K562 (cell line): ENCODE measurements around the gene CD52. TPM values are rescaled to one million over a fixed set of nuclear protein-coding genes. Genes with fewer than 3 reads are reported as not detected.

Experiments
- E2F4 ChIP-seq: sonication (generic); formaldehyde crosslinking; IDR thresholded peaks from 2 replicates; pipeline ENCODE4 v1.8.0; 2022; ENCODE audit warnings: mild to moderate bottlenecking, low read depth, missing genetic modification reagents
- EWSR1 ChIP-seq: fragments of 450-650 bp; IDR thresholded peaks from 2 replicates; pipeline ENCODE4 v1.6.1; 2018; ENCODE audit warnings: borderline replicate concordance, mild to moderate bottlenecking, low read depth, moderate library complexity; ENCODE audit not compliant: partially characterized antibody
- KDM2B ChIP-seq: fragments of 250-450 bp; sonication (Bioruptor Pico); IDR thresholded peaks from 2 replicates; pipeline ENCODE4 v1.8.0; 2021; ENCODE audit warnings: mild to moderate bottlenecking, moderate library complexity
- MLLT1 ChIP-seq, 2 experiments: fragments of 450-650 bp; IDR thresholded peaks; 2 replicates each; pipeline ENCODE4 v1.6.1; 2016
- NBN ChIP-seq: fragments of 450-650 bp; IDR thresholded peaks from 2 replicates; pipeline ENCODE4 v1.6.1; 2016; ENCODE audit warnings: low read depth, mild to moderate bottlenecking
- RB1 ChIP-seq: fragments of 450-650 bp; IDR thresholded peaks from 2 replicates; pipeline ENCODE4 v1.6.1; 2017; ENCODE audit warnings: low read depth, mild to moderate bottlenecking
- RBM34 ChIP-seq: fragments of 200-400 bp; formaldehyde crosslinking; IDR thresholded peaks from 2 replicates; pipeline ENCODE4 v1.6.1; 2018; ENCODE audit warnings: low read length, borderline replicate concordance; ENCODE audit not compliant: insufficient read depth
- SFPQ ChIP-seq: fragments of 200-400 bp; formaldehyde crosslinking; IDR thresholded peaks from 2 replicates; pipeline ENCODE4 v1.6.1; 2017; ENCODE audit warnings: mild to moderate bottlenecking, low read depth, low read length, moderate library complexity
- SIRT6 ChIP-seq: IDR thresholded peaks from one replicate; pipeline ENCODE4 v1.6.1; 2012; ENCODE audit warnings: low read depth, mild to moderate bottlenecking, control low read depth, inconsistent platforms, low read length, moderate library complexity
- ZBTB12 ChIP-seq: fragments of 250-450 bp; sonication (Bioruptor Pico); IDR thresholded peaks from 2 replicates; pipeline ENCODE4 v1.4.0; 2020
- ZNF232 ChIP-seq: sonication (generic); formaldehyde crosslinking; IDR thresholded peaks from 2 replicates; pipeline ENCODE4 v1.8.0; 2022; ENCODE audit warnings: mild to moderate bottlenecking, missing genetic modification reagents
- ZNF253 ChIP-seq: fragments of 250-450 bp; sonication (Bioruptor Pico); conservative IDR thresholded peaks from 2 replicates; pipeline ENCODE4 v1.6.1; 2021; ENCODE audit warnings: mild to moderate bottlenecking
- ZNF707 ChIP-seq: fragments of 250-450 bp; sonication (Bioruptor Pico); conservative IDR thresholded peaks from 2 replicates; pipeline ENCODE4 v1.8.0; 2022; ENCODE audit warnings: inconsistent platforms, mild to moderate bottlenecking, moderate library complexity
- ZNF785 ChIP-seq: fragments of 250-450 bp; sonication (Bioruptor Pico); IDR thresholded peaks from 2 replicates; pipeline ENCODE4 v1.4.0; 2020; ENCODE audit warnings: mild to moderate bottlenecking
- ZSCAN32 ChIP-seq: fragments of 450-650 bp; formaldehyde crosslinking; IDR thresholded peaks from 2 replicates; pipeline ENCODE4 v1.4.0; 2020; ENCODE audit warnings: mild to moderate bottlenecking, moderate library complexity
- polyA plus RNA-seq, 8 experiments: library from polyadenylated mRNA; depleted of rRNA in 4 of 8; stranded (reverse) in 5 of 8; unstranded in 3 of 8; fragments of >200 nt; fragmentation: Nextera tagmentation in 2 of 8; fragmentation: Illumina TruSeq in 1 of 8; extraction: Ambion mirVana in 2 of 8; extraction: Trizol in 1 of 8; gene quantifications; 2 replicates each; pipeline versions ENCODE4 v1.2.1 to v1.2.3, GENCODE V29; 2011 to 2014; ENCODE audit warnings: inconsistent platforms in 1 of 8, missing spikeins in 1 of 8
- total RNA-seq, 7 experiments: library from RNA; depleted of rRNA in 6 of 7; stranded (reverse); fragments of >200 nt in 6 of 7; fragmentation: Illumina TruSeq in 2 of 7; extraction: Trizol in 2 of 7; gene quantifications; 2 replicates each; pipeline versions ENCODE4 v1.2.1 to v1.2.3, GENCODE V29; 2011 to 2021; ENCODE audit warnings: low replicate concordance in 1 of 7

CD52 gene
- total and polyA plus RNA-seq, 9 of the 15 experiments (the other 6 are each of a cell fraction or from before 2014, with no cell fraction given): 34.9 to 488 (median 173) TPM

- TF ChIP-seq MLLT1 (IDR thresholded peaks at IDR 0.05): no peak; a peak in 1 of 4 replicates
- peak; percentile 67; the same call in 1 of the 2 replicates for TF ChIP-seq RB1
- no peak for TF ChIP-seq KDM2B (CRISPR knock-in tag)
- TF ChIP-seq ZNF785 (CRISPR knock-in tag): no peak
- TF ChIP-seq SIRT6: no peak
- no peak for TF ChIP-seq ZNF707
- TF ChIP-seq ZNF232 (CRISPR knock-in tag): no peak
- no peak for TF ChIP-seq RBM34
- TF ChIP-seq E2F4: no peak
- TF ChIP-seq ZNF253 (CRISPR knock-in tag): no peak
- no peak; the same call in 1 of the 2 replicates for TF ChIP-seq NBN
- TF ChIP-seq SFPQ: no peak
- no peak for TF ChIP-seq EWSR1
- peak; percentile 9; the same call in 1 of the 2 replicates for TF ChIP-seq ZBTB12 (CRISPR knock-in tag)
- TF ChIP-seq ZSCAN32 (CRISPR knock-in tag): no peak
- TF ChIP-seq, all 486 proteins: peak for 107
Observed at GRCh38 chr1:26275580-26276431, 42.0 kb upstream of the CD52 start (continued).
